Kidney epithelial cell (primary cell): ENCODE measurements around the gene LYPD6B. TPM values are rescaled to one million over a fixed set of nuclear protein-coding genes. Genes with fewer than 3 reads are reported as not detected.

ENCODE experiments used
- DNase-seq: peaks from one replicate; pipeline ENCODE4 v3.0.0-alpha.2; 2010; ENCODE audit warnings: low read depth
- H3K27me3 ChIP-seq: 2 replicates; pipeline ENCODE4 v1.6.0; 2011; ENCODE audit warnings: low read length; ENCODE audit not compliant: control insufficient read depth, insufficient read depth
- H3K36me3 ChIP-seq: 2 replicates; pipeline ENCODE4 v1.5.1; 2011; ENCODE audit warnings: low read length; ENCODE audit not compliant: control insufficient read depth, insufficient read depth
- H3K4me3 ChIP-seq: 2 replicates; pipeline ENCODE4 v1.5.1; 2011; ENCODE audit warnings: low read depth, mild to moderate bottlenecking, control low read depth, low read length
- CTCF ChIP-seq: IDR thresholded peaks from 2 replicates; pipeline ENCODE4 v1.5.1; 2011; ENCODE audit warnings: mild to moderate bottlenecking, moderate library complexity, low read length, control low read depth, inconsistent platforms; ENCODE audit not compliant: insufficient read depth, poor library complexity, severe bottlenecking
- total RNA-seq: library from RNA; depleted of rRNA; stranded (reverse); fragments of >200 nt; gene quantifications from 2 replicates; pipeline ENCODE4 v1.2.3, GENCODE V29; 2015

The LYPD6B gene
- total RNA-seq, 1 donor from 2014 or later, result 5.3 TPM

- no peaks in the 10 kb centered on the region for H3K36me3 ChIP-seq
- H3K27me3 ChIP-seq, result no peaks in the 10 kb centered on the region
- TF ChIP-seq CTCF, result no peak
- no peak for DNase-seq
- H3K4me3 ChIP-seq, result no peak overlapping the region
These were observed 18.9 kb downstream of the LYPD6B start for GRCh38 chr2:149057401-149057800.

- H3K36me3 ChIP-seq, result no peaks in the 10 kb centered on the region
- H3K27me3 ChIP-seq, result no peaks in the 10 kb centered on the region
- DNase-seq, result no peak
- no peak for TF ChIP-seq CTCF
- no peak overlapping the region for H3K4me3 ChIP-seq
These were observed 20.4 kb downstream of the LYPD6B start for GRCh38 chr2:149058936-149059335.

- no peak for TF ChIP-seq CTCF
- DNase-seq, result no peak
- Histone ChIP-seq H3K4me3 (no peak overlapping the region), H3K27me3 (no peaks in the 10 kb centered on the region), H3K36me3 (no peaks in the 10 kb centered on the region)
These were observed 21.3 kb downstream of the LYPD6B start for GRCh38 chr2:149059822-149060221.

GRCh38 chr2:149061133-149061745 lies 22.7 kb downstream of the LYPD6B start:
- H3K36me3 ChIP-seq, result no peaks in the 10 kb centered on the region
- DNase-seq, result no peak
- no peak overlapping the region for H3K4me3 ChIP-seq
- TF ChIP-seq CTCF, result no peak
- H3K27me3 ChIP-seq, result no peaks in the 10 kb centered on the region

GRCh38 chr2:149062531-149062930 lies 24.0 kb downstream of the LYPD6B start:
- Histone ChIP-seq H3K27me3 (no peaks in the 10 kb centered on the region), H3K36me3 (no peaks in the 10 kb centered on the region), H3K4me3 (no peak overlapping the region)
- no peak for DNase-seq
- no peak for TF ChIP-seq CTCF

GRCh38 chr2:149063177-149063576 lies 24.7 kb downstream of the LYPD6B start:
- DNase-seq, result no peak

More at GRCh38 chr2:149063177-149063576, 24.7 kb downstream of the LYPD6B start:
- no peak for TF ChIP-seq CTCF
- Histone ChIP-seq H3K27me3 (no peaks in the 10 kb centered on the region), H3K4me3 (no peak overlapping the region), H3K36me3 (no peaks in the 10 kb centered on the region)
